ENCODE measurements around the gene UNC45B.
"Not testable (repeated sequence)": the region's sequence is repeated elsewhere in the genome, so short reads cannot be mapped to it uniquely, and the experiment has no call there.

The UNC45B gene

GRCh38 chr17:35144840-35145239 is 2.8 kb upstream of the UNC45B start:
- DNase-seq = no peak

DNA sequence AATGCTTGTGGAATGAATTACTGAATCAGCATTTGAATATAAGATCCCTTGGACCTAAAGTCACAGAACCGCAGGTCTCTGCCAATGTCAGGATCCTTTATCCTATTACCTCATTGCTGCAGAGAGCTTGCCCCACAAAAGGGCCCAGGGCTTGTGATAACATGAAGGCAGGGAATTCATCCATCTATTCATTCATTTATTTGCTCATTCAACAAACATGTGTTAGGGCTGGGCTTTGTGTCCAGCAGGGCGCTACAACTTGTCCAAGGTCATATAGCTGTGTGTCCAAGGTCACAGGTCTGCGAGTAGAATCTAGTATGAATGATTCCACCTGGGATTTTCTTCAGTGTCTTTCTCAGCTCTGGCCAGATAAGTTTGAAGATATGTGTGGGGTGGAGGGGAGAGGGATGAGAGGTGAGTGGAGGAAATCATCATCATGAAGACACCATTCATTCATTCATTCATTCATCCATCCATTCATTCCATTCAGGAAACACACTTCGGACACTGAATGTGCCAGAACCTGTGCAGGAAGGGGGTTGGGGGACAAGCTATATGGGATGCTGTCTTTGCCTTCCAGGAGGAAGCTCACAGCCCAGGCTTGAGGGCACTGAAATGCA is 1.3 kb upstream of the UNC45B start:
- no peak for DNase-seq

GRCh38 chr17:35148144-35148543 is 527 bp downstream of the UNC45B start:
- DNase-seq = no peak

DNA sequence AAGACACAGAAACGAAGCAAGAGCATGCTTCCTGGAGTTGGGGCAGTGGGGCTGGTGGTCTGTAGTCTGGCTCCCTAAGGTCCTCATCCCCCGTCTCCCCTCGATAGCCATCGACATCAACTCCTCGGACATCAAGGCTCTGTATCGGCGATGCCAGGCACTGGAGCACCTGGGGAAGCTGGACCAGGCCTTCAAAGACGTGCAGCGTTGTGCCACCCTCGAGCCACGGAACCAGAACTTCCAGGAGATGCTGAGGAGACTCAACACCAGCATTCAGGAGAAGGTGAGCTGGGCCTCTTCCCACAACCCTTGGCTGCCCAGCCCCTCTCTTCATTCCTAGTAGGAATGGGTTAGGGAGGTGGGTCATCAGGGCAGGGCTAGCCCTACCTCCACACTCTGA is 2.3 kb downstream of the UNC45B start:
- no peak for DNase-seq

DNA sequence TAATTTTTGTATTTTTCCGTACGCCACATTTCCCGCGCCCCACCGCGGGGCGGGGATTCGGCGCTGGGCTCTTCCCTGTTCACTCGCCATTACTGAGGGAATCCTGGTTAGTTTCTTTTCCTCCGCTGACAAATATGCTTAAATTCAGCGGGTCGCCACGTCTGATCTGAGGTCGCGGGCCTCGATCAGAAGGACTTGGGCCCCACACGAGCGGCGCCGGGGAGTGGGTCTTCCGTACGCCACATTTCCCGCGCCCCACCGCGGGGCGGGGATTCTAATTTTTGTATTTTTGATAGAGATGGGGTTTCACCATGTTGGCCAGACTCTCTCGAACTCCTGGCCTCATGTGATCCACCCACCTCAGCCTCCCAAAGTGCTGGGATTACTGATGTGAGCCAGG is 3.5 kb downstream of the UNC45B start:
- DNase-seq = not testable (repeated sequence)

GRCh38 chr17:35152421-35153140 is 5.0 kb downstream of the UNC45B start:
- no peak for DNase-seq

DNA sequence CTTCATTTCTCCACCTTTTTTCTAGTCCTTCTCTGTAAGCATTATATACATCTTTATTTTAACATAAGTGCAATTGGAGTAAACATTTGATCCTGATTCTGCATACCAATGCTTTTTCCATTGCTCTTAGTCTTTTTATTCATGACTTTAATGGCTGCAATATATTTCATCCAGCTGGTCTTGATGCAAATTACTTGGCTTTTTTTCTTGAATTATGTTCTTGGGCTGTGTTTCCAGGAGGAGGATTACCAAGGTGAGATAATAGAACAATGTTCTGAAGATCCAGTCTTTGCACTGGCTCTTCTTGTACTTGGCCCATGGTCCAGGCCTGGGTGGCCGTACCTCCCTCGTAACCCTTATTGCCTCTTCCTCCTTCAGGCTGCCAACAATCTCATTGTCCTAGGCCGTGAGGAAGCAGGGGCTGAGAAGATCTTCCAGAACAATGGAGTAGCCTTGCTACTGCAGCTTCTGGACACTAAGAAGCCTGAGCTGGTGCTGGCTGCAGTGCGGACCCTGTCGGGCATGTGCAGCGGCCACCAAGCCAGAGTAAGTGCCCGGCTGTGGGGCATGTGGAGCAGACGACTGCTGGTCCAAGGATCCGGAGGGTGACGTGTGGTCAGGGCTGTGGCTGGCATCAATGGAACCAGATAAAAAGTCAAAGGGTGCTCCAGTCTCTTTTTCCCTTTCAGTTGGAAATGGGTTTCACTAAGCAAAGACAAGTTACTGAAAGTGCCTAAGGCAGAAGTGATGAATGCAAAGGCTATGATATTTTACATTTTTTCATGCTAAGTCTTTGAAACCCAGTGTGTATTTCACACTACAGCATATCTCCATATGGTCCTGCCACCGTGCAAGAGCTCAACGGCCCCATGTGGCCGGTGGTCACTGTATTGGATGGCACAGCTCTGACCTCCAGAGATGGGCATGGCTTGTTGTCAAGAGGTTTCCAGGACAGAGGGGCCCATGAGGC is 6.9 kb downstream of the UNC45B start:
- DNase-seq = no peak

DNA sequence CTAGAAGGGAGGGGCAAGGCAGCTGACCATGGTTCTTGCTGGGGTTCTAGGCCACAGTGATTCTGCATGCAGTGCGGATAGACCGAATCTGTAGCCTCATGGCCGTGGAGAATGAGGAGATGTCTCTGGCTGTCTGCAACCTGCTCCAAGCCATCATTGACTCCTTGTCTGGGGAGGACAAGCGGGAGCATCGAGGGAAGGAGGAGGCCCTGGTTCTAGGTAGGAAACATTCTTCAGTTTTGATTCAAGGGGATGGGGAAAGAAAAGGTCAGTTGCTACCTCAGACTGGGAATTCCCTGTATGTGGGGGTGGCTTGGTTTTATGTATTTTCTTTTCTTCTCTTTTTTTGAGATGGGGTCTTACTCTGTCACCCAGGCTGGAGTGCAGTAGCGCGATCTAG is 7.6 kb downstream of the UNC45B start:
- DNase-seq = no peak

DNA sequence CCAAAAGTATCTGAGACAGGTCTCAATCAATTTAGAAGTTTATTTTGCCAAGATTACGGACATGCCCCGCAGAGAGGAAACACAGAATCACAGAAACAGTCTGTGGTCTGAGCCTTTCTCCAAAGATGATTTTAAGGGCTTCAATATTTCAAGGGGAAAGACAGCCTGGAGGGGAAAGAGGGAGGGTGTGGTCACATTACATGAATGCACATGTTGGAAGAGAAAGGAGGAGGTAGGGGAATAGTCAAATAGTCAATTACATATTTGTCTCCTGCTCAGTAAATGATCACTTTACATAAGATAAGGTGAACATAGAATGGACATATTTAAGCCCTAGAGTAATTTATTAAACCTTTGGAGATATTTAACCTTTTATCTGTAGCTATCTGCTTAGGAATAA is 12.3 kb downstream of the UNC45B start:
- DNase-seq = no peak

- DNase-seq = peak; percentile 24
These were observed 13.0 kb downstream of the UNC45B start for GRCh38 chr17:35160354-35161201.

- no peak for DNase-seq
These were observed 13.7 kb downstream of the UNC45B start for GRCh38 chr17:35161281-35161761.

- DNase-seq = no peak
These were observed 15.1 kb downstream of the UNC45B start for GRCh38 chr17:35162755-35163154.

- no peak for DNase-seq
These were observed 16.3 kb downstream of the UNC45B start for GRCh38 chr17:35163886-35164285.

GRCh38 chr17:35164716-35165115 is 17.1 kb downstream of the UNC45B start:
- no peak for DNase-seq

- DNase-seq = no peak
These were observed 18.9 kb downstream of the UNC45B start for GRCh38 chr17:35166526-35166925.

DNA sequence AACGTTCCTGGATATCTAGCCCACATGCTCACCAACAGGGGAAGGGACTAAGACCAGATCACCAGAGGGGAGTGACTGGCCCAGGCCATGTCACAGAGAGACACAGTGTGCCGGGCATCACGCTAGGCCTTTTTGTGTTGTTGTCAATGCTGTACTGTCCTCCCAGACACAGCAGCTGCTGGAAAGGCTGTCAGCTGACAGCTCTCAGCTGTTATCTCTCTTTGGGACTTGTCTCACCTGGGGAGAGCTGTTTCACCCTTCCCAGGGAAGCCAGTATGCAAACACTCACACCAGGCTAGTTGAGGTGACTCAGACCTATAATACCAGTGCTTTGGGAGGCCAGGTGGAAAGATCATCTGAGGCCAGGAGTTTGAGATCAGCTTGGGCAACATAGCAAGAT is 19.4 kb downstream of the UNC45B start:
- DNase-seq = no peak

DNA sequence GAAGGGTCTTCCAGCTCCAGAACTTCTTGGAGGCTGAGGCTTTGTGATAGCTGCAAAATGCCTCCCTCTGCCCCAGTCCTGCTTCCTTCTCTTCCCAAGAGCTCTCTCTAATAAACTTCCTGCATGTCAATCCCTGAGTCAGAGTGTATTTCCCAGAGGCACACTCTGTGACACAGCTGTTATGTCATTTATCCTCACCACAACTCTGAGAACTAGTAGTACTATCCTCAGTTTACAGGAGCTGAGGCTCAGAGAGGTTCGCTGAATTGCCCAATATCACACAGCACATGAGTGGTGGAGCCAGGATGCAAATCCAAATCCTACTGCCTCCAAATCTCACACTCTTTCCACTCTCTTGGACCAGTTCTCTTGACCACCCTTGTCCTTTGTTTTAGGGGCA is 20.0 kb downstream of the UNC45B start:
- DNase-seq = no peak

- no peak for DNase-seq
These were observed 22.3 kb downstream of the UNC45B start for GRCh38 chr17:35169835-35170363.

DNA sequence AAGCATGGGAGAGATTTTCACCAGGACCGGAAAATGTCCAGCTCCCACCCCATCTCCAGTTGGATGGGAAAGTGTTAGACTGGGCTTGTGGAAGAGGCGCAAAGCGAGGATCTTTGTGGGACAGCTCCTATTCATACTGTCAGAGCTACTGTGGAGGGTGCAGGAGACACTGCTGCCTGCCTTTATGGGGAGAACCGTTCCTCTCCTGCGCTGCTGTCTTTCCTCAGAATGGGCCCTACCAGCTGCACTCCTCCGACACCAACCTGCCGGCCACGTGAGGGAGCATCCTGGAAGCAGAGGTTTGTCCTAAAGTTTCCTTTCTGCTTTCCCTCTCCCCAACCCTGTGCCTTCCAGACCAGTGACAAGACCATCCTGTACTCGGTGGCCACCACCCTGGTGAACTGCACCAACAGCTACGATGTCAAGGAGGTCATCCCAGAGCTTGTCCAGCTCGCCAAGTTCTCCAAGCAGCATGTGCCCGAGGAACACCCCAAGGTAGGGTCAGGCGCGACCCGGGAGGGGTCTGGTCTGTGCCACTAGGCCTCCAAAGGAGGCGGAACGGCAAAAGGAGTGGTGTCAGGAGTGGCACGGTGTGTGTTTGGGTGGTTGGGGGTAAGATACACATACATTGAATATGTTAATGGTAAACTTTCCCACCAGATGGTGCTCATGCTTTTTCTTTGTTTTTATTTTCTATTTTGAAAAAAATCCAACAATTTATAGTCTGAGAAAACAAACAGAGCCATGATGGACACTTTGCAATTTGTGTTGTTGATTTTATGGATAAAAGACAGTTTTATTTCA is 23.6 kb downstream of the UNC45B start:
- peak; percentile 16 for DNase-seq

DNA sequence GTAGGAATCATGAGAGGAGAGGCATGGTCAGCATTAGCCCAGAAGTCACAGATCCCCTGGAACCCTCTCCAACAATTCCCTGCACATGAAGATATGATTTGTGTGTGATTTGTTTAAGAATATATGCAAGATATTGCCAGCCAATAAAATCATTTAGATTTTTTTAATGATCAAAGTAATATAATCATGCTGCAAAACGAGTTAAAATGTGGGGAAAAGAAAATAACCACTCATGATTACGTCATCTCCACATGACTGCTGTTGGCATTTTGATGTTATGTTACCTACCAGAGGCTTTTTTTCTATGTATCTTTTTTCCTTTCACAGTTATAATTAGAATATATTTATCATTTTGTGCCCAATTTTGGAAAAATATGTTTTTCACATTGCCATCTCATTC is 24.2 kb downstream of the UNC45B start:
- DNase-seq = no peak

- not testable (repeated sequence) for DNase-seq
These were observed 24.7 kb downstream of the UNC45B start for GRCh38 chr17:35172321-35172720.

Measured in T-helper 9 cell (primary cell).